ENCODE data around the gene SIGLECL1.
A peak's percentile ranks its signal among the peaks of the same experiment; 100 is the strongest.

The SIGLECL1 gene

DNA sequence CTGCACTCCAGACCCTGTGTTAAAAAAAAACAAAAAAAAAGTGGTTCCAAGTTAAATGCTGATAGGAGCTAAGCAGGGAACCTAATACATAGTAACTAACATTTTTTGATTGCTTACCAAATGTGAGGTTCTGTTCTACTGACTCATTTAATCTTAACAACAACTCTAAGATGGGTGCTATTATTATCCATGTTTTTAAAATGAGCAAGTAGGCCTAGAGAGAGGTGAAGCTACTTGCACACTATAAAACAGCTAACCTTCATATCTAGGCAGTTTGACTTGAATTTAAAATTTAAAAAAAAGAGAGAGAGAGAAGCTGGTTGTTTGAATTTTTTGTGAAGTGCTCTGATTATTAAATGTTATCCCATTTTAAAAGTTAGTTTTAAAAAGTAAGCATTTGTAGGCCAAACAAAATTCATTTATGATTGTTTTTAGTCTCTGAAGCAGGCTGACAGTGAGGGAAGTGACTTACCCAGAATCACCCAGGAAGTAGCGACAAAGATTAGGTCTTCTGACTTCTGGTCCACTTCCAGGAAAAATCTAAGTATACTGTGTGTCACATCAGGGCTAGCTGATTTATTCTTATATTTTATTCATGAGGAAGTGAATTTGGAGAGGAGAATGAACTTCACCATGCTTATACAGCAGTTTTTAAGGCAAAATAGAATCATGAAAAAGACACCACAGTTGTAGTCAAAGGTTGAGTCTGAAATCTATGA is 2.4 kb downstream of the SIGLECL1 start:
- no peak for DNase-seq

GRCh38 chr19:51256155-51256625 is 5.3 kb downstream of the SIGLECL1 start:
- no peak for DNase-seq

DNA sequence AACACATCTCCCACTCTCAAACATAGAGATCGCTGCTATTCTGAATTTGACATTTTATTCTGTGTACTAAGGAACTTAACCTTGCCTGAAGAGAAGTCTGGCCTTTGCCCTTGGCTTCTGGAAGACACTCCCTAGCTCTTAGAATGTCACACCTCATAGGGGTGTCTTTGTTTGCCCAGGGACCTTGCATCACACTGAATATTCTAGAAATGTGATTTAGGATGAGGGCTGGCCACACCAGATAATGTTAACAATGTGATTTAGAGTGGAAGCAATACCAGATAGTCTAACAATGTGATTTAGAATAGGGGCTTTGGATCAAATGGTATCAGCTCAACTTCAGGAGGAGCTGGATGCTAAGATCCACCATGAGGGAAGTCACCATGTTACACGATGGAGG is 6.6 kb downstream of the SIGLECL1 start:
- no peak for DNase-seq

DNA sequence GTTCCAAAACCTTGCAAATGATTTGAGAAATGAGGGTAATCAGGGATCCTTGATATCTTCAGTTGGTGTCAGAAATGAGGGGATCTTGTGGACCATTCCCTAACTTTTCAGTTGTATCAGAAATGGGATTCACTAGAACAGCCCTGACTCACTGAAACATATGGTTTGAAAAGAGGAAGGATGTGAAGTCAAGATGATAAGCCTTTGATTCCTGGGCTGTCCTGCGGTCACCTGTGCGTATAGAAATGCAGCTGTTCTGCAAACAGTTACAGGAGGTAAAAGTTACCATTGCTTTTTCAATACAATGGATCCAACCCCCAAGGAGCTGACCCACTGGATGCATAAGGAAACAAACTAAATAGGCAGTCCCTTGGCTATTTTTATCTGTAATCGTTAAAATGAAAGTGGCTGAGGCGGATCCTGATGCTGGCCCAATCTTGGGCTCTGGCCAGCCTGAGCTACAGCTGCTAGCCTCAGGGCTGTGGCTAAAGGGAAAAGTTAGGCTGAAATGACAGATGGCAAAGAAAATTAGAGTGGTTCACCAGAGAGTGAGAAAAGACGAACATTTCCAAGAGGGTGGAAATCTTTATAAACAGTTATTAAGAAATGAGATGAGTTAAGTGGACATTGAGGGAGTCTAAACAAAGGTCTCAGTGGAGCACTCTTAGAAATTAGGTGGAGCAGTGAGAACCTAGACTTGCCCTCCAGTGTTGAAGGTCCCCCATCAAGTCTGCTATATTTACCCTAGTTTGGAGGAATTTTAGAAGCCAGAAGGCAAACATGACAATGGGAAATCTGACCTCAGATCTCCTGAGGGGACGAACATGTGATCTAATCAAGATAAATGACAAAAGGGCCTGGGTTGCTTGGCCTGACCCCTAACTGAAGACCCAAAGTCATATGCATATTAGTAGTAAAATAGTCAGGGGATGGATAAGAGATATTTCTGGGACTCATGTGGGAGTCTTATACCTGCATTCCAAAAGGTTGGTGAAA is 7.6 kb downstream of the SIGLECL1 start:
- no peak for DNase-seq

GRCh38 chr19:51259348-51260245 is 8.7 kb downstream of the SIGLECL1 start:
- DNase-seq, result peak; percentile 12

GRCh38 chr19:51263808-51264207 is 12.9 kb downstream of the SIGLECL1 start:
- no peak for DNase-seq

DNA sequence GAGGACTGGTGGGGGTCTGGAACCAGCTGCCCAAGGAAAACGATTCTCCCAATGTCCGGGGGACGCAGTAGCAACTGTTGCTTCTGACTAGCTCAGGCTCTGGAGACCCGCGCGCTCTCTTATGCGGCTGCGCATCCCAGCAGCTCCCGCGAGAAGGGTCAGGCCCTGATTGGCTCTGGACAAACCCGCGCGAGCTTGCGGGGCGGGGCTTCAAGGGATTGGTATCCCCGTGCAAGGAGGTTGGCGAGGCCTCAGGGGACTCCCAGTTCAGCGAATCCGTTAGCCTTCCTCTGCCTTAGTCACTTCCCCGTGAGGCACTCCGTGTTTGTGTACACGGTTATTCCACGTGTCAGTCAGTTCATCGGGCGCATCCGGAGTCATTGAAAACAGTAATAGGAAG is 20.2 kb downstream of the SIGLECL1 start:
- no peak for DNase-seq

DNA sequence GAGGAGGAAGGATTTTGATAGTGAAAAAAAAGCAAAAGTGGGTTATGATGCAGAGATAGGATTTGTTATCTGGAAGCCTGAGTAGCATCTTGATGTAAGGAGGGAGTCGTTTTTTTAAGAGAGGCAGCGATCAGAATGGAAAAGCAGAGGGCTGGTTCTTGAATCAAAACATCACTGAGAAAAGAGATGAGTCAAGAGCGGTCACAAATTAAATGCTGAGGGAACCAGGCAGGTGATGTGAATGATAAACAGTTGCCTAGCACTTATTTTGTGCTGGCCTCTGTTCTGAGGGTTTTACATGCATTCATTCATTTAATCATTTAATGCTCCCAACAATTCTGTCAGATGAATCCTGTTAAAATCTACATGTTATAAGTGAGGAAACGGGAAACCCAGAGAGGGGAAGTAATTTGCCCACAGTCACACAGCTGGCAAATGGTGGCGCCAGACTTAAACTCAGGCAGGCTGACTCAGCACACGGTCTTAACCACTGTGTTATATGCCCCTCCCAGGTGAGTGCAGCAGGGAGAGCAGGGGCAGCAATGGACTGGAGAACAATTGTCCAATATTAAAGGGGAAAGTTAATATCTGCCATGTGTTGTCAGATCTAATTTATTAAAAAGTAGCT is 21.4 kb downstream of the SIGLECL1 start:
- DNase-seq, result no peak

GRCh38 chr19:51274049-51274770 is 23.3 kb downstream of the SIGLECL1 start:
- DNase-seq, result no peak

DNA sequence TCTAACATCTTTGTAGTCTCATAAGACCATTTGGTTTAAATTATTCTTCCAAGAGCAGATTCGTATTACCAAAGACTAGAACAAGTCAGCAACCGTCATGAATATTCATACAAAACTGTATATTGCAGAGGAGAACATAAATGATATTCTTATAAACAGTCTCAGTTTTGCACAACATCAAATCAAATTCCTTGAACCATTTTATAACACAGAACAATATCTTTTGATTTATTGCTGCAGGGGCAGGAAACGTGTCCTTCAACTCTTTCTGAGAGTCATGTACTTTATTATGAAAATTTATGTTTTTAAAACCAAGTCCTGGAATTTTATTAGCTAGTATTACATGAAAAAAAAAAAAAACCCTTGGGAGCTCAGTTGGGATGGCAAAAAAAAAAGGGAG is 26.2 kb downstream of the SIGLECL1 start:
- DNase-seq, result no peak

GRCh38 chr19:51282335-51282734 is 31.5 kb downstream of the SIGLECL1 start:
- DNase-seq, result no peak

- DNase-seq, result no peak
Measured at GRCh38 chr19:51285682-51286081, 34.8 kb downstream of the SIGLECL1 start.

- DNase-seq, result no peak
Measured at GRCh38 chr19:51289635-51290034, 38.8 kb downstream of the SIGLECL1 start.

- no peak for DNase-seq
Measured at GRCh38 chr19:51292971-51293370, 42.1 kb downstream of the SIGLECL1 start.

DNA sequence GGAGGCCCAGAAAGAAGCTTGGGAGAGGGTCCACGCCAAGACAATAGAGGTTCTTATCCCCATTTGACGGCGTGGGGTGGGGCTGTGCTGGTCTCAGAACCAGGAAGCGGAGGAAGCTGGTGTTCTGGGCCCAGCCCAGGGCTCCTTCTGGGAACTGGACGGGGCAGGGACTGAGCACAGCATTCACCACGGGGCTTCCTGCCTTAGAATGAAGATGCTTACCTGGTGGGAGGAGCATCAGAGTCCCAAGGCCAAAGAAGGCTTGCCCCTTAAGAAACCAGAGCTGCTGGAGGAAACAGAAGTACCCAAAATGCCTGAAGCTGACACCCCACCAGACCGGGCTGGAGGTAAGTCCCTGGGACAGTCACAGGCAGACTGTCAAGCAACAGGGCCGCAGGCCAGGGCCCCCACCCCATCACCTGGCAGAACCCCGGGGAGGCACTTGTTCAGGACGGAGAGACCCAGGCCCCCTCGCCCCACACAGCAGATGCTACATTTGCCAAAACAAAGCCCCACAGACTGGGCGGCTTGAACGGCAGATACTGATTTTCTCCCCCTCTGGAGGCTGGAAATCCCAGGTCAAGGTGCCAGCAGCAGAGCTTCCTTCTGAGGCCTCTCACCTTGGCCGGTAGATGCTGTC is 42.8 kb downstream of the SIGLECL1 start:
- no peak for DNase-seq

DNA sequence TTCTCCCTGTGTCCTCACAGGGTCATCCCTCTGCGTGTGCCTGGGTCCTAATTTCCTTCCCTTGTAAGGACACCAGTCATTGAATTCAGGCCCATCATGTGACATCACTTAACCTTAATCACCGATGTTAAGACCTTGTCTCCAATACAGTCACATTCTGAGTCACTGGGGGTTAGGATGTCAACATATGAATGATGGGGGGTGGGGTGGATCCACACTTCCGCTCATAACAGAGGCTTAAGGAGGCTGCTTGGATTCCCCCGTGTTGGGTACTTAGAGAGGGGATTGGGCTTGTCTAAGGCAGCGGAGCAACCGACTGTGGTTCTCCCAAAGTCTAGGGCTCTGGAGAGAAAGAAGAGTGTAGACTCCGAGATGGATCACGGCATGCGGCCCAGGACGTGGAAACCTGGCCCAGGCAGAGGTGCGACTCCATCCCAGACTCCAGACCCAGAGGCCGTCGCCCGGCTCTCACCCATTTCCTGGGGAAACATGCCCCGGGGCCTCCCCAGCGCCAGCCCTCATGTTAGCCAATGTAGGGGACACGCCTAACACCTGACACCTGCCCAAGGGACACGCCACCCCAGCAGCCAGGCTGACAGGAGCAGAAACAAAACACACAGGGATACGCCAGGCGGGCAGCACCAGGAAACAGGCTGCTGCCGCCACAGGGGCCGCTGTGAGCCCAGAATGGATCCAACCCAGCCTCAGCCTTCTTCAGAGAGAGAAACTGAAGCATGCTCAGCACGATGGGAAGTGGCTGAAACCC is 43.5 kb downstream of the SIGLECL1 start:
- no peak for DNase-seq

- no peak for DNase-seq
Measured at GRCh38 chr19:51294977-51295375, 44.1 kb downstream of the SIGLECL1 start.

GRCh38 chr19:51295382-51296126 is 44.7 kb downstream of the SIGLECL1 start:
- DNase-seq, result no peak

DNA sequence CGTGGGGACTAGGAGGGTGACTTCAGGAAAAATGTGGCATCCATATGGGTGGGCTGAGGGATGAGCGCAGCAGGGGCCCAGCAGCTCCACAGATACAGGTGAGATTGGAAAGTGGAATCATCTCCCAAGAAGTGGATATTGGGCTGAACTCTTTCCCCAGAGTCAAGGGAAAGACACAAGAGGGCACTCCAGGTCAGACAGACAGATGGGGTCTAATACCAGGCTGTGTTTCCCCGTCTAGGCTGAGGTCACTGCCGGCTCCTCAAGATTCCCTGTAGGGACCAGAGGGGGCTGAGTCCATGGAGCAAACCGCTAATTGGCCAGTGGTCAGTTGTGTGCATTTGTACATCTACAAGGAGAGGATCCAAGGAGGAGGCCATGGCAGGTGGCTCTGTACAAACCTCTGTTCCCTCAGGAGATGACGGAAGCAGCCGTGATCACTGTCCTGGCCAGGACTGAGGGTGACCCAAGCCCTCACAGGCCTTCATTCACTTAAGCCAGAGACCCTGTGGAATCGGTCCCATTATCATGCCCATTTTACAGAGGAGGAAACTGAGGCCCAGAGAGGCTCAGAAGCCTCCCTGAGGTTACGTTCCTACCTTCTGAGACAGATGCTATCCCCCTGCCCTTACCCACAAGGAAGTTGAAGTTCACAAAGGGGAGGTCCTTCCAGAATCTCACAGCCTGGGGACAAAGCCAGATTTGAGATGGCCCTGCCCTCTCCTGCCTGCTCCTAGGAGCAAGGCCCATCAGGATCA is 45.6 kb downstream of the SIGLECL1 start:
- no peak for DNase-seq

Data from NCI-H226 (cell line).